ENCODE results near the gene PDLIM5. TPM values are rescaled to one million over a fixed set of nuclear protein-coding genes. Genes with fewer than 3 reads are reported as not detected.

The PDLIM5 gene
- total RNA-seq, 1 experiment from 2014 or later, result 106 TPM

DNA sequence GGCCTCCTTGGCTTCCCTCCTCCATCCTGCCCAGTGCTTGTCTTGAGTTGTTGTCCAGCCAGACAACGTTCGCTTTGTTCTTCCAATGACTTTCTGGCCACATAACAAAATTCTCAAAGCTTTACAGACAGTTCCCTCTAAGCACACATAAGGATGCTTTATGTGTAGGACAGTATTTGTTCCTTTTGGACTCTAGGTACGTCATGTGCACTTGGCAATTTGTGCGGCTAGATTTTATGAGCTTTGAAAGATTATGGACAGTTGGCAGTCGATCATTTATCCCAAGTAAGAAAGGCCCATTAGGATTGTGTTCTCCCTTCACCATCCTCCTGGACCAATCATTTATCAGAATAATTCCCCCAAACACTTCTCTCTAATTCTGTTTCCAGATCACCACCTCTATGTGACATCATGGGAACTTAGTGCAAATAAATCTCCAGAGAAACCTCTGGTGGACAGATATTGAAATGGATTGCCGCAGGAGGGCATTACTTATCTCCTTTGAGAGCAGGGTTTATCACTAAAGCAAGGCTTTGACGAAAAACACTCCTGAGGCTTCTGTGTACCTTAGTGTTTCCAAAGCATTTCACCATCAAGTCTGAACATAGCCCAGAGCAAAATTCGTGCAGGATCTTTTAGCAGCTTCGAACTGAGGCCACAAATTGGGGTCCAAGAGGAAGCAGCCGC is 228.6 kb downstream of the PDLIM5 start:
- TF ChIP-seq, protein P1, sequence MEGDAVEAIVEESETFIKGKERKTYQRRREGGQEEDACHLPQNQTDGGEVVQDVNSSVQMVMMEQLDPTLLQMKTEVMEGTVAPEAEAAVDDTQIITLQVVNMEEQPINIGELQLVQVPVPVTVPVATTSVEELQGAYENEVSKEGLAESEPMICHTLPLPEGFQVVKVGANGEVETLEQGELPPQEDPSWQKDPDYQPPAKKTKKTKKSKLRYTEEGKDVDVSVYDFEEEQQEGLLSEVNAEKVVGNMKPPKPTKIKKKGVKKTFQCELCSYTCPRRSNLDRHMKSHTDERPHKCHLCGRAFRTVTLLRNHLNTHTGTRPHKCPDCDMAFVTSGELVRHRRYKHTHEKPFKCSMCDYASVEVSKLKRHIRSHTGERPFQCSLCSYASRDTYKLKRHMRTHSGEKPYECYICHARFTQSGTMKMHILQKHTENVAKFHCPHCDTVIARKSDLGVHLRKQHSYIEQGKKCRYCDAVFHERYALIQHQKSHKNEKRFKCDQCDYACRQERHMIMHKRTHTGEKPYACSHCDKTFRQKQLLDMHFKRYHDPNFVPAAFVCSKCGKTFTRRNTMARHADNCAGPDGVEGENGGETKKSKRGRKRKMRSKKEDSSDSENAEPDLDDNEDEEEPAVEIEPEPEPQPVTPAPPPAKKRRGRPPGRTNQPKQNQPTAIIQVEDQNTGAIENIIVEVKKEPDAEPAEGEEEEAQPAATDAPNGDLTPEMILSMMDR (IDR thresholded peaks at IDR 0.05; ENCODE audit: insufficient read depth in 1 of 2, low read depth in 1 of 2, low read length in 1 of 2, severe bottlenecking in 1 of 2, unreplicated experiment in 1 of 2), result no peak
- ChIA-PET POLR2A (no interaction called here), CTCF (no interaction called here)
- H3K36me3 Mint-ChIP-seq (ENCODE audit: insufficient read depth, unreplicated experiment), result peaks cover 6% of the 10 kb centered on the region
- H3K4me1 ChIP-seq, result no peaks in the 10 kb centered on the region
- no peak overlapping the region for H3K4me3 ChIP-seq (ENCODE audit: low read depth, low read length)
- H3K4me3 Mint-ChIP-seq (ENCODE audit: unreplicated experiment), result no peak overlapping the region
- no peaks in the 10 kb centered on the region for H3K9me3 ChIP-seq
- no peaks in the 10 kb centered on the region for H3K27me3 Mint-ChIP-seq (ENCODE audit: insufficient read depth, unreplicated experiment)
- no peak overlapping the region for H3K27ac Mint-ChIP-seq (ENCODE audit: unreplicated experiment)
- H3K36me3 ChIP-seq (ENCODE audit: control insufficient read depth, insufficient read depth, low read length), result no peaks in the 10 kb centered on the region
- H3K9me3 Mint-ChIP-seq (ENCODE audit: unreplicated experiment), result no peaks in the 10 kb centered on the region
- DNase-seq, result no peak
- BruUV-seq (replicated peaks), result no TSS peak
- intact Hi-C loops (cut with micrococcal nuclease; ENCODE audit: unreplicated experiment), result no loop called here
- no peaks in the 10 kb centered on the region for H3K4me1 Mint-ChIP-seq (ENCODE audit: low read depth, unreplicated experiment)
- H3K27me3 ChIP-seq (replicated peaks; ENCODE audit: control insufficient read depth, insufficient read depth, low read length), result no peaks in the 10 kb centered on the region

DNA sequence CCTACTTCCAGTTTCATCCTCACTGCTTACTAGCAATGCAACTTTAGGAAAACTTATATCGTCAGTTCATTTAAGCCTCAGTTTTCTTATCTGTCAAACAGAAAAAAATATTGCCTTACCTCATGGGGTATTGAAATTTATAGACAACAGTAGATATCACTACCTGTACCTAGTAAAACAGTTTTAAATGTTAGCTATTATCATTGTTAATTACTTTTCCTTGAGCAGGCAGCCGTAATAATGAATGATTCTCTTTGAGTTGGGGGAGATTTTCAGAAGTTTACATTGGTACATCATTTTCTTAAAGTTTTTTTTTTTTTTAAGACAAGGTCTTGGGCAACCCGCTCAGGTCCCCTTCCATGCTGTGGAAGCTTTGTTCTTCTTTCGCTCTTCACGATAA is 234.3 kb downstream of the PDLIM5 start:
- H3K9me3 ChIP-seq, result no peaks in the 10 kb centered on the region
- ChIA-PET POLR2A (no interaction called here), CTCF (no interaction called here)
- no peak overlapping the region for H3K27ac Mint-ChIP-seq (ENCODE audit: unreplicated experiment)
- no peak for DNase-seq
- H3K27me3 Mint-ChIP-seq (ENCODE audit: insufficient read depth, unreplicated experiment), result no peaks in the 10 kb centered on the region
- H3K9me3 Mint-ChIP-seq (ENCODE audit: unreplicated experiment), result no peaks in the 10 kb centered on the region
- intact Hi-C loops (cut with micrococcal nuclease; ENCODE audit: unreplicated experiment), result no loop called here
- TF ChIP-seq, protein P1 (IDR thresholded peaks at IDR 0.05; ENCODE audit: insufficient read depth in 1 of 2, low read depth in 1 of 2, low read length in 1 of 2, severe bottlenecking in 1 of 2, unreplicated experiment in 1 of 2), result no peak
- H3K27me3 ChIP-seq (replicated peaks; ENCODE audit: control insufficient read depth, insufficient read depth, low read length), result no peaks in the 10 kb centered on the region
- H3K36me3 ChIP-seq (ENCODE audit: control insufficient read depth, insufficient read depth, low read length), result no peaks in the 10 kb centered on the region
- H3K36me3 Mint-ChIP-seq (ENCODE audit: insufficient read depth, unreplicated experiment), result no peaks in the 10 kb centered on the region
- no peak overlapping the region for H3K4me3 Mint-ChIP-seq (ENCODE audit: unreplicated experiment)
- H3K4me1 Mint-ChIP-seq (ENCODE audit: low read depth, unreplicated experiment), result no peaks in the 10 kb centered on the region
- H3K4me3 ChIP-seq (ENCODE audit: low read depth, low read length), result no peak overlapping the region
- no peaks in the 10 kb centered on the region for H3K4me1 ChIP-seq
- BruUV-seq (replicated peaks), result no TSS peak

DNA sequence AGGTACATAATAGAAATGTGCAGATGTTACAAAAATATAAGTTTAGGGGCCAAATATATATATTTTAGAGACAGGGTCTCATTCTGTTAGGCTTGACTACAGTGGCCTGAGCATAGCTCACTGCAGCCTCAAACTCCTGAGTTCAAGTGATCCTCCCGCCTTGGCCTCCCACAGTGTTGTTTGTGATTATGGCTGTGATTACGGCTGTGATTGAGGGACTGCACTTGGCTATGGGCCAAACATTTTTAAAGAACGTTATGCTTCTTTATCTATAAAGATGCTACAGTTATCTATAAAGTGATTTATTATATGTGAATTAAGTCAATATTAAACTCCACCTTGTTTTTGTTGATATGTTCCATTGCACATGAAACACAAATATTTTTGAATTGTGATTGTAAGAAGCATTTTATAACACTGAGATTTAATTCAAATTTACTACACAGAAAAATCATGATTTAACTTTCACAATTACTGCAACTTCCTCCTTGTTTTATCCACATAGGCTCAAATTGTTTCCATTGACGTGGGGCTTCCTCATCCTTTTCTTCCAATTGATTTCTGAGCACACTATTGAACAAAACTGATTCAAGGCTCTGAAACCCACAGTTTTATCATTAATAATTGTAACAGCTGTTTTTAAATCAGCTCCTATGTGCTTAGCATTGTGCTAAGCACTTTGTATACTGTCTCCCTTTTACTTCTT is 237.6 kb downstream of the PDLIM5 start:
- intact Hi-C loops (cut with micrococcal nuclease; ENCODE audit: unreplicated experiment), result no loop called here
- H3K4me1 ChIP-seq, result no peaks in the 10 kb centered on the region
- Mint-ChIP-seq H3K9me3 (ENCODE audit: unreplicated experiment) (no peaks in the 10 kb centered on the region), H3K27ac (ENCODE audit: unreplicated experiment) (no peak overlapping the region), H3K27me3 (ENCODE audit: insufficient read depth, unreplicated experiment) (no peaks in the 10 kb centered on the region), H3K4me1 (ENCODE audit: low read depth, unreplicated experiment) (no peaks in the 10 kb centered on the region), H3K36me3 (ENCODE audit: insufficient read depth, unreplicated experiment) (no peaks in the 10 kb centered on the region), H3K4me3 (ENCODE audit: unreplicated experiment) (no peak overlapping the region)
- no peaks in the 10 kb centered on the region for H3K36me3 ChIP-seq (ENCODE audit: control insufficient read depth, insufficient read depth, low read length)
- DNase-seq, result no peak
- TF ChIP-seq, protein P1 (IDR thresholded peaks at IDR 0.05; ENCODE audit: insufficient read depth in 1 of 2, low read depth in 1 of 2, low read length in 1 of 2, severe bottlenecking in 1 of 2, unreplicated experiment in 1 of 2), result no peak
- no TSS peak for BruUV-seq (replicated peaks)
- ChIA-PET POLR2A (no interaction called here), CTCF (no interaction called here)
- no peak overlapping the region for H3K4me3 ChIP-seq (ENCODE audit: low read depth, low read length)
- H3K9me3 ChIP-seq, result no peaks in the 10 kb centered on the region
- H3K27me3 ChIP-seq (replicated peaks; ENCODE audit: control insufficient read depth, insufficient read depth, low read length), result no peaks in the 10 kb centered on the region

Measured in Caco-2 (cell line).